ENCODE data around the gene ASB4. TPM values are rescaled to one million over a fixed set of nuclear protein-coding genes. Genes with fewer than 3 reads are reported as not detected.

ASB4 gene
- total and polyA plus RNA-seq, 2 experiments from 2014 or later = not detected

- TF ChIP-seq ZNF462 (CRISPR knock-in tag; IDR thresholded peaks at IDR 0.05) (no peak), STAT1 (IDR thresholded peaks at IDR 0.05; ENCODE audit: unreplicated experiment) (no peak), ZNF114 (CRISPR knock-in tag; IDR thresholded peaks at IDR 0.05) (no peak), NANOG (IDR thresholded peaks at IDR 0.05; ENCODE audit: borderline replicate concordance) (no peak), REST (IDR thresholded peaks at IDR 0.05; ENCODE audit: unreplicated experiment) (no peak), ETS1 (IDR thresholded peaks at IDR 0.05) (no peak), CTCF (conservative IDR thresholded peaks at IDR 0.05; ENCODE audit: low read depth in 2 of 2) (no peak), POLR2AphosphoS5 (IDR thresholded peaks at IDR 0.05; ENCODE audit: low read depth) (no peak)
These were observed 44.0 kb downstream of the ASB4 start (continued) for GRCh38 chr7:95529701-95530100.

Data from GM23338 (cell line).